HL-60/S4 treated with phorbol 12-myristate 13-acetate at 8.2 ng/mL for 4 days and 3 days (cell line): ENCODE measurements around the gene CDC6.

Experiments used
- in situ Hi-C: fragments of 300-500 bp; cut with MboI; formaldehyde crosslinking; loops from 2 replicates; pipeline ENCODE4 v1.15.0; 2022; ENCODE audit warnings: low sequenced_read_pairs

CDC6 gene

GRCh38 chr17:40287494-40288369 is at the start of gene CDC6:
CDC6 (plus strand) TSS chr17:40287879; CDS start chr17:40289421, 1,542 bp downstream.
- in situ Hi-C loops: loop anchor here (25.0 kb wide), 1 partner anchor 275 kb away; the partner anchor contains the start of gene CSF3

GRCh38 chr17:40241252-40241834 is 46.3 kb upstream of the CDC6 start:
- in situ Hi-C loops: no loop called here

- in situ Hi-C loops: no loop called here
Measured at GRCh38 chr17:40242774-40243173, 44.9 kb upstream of the CDC6 start.

GRCh38 chr17:40243761-40244160 is 43.9 kb upstream of the CDC6 start:
- in situ Hi-C loops: no loop called here

- in situ Hi-C loops: no loop called here
Measured at GRCh38 chr17:40244255-40244654, 43.4 kb upstream of the CDC6 start.

GRCh38 chr17:40247926-40248495 is 39.7 kb upstream of the CDC6 start:
- in situ Hi-C loops: no loop called here

GRCh38 chr17:40248507-40248906 is 39.2 kb upstream of the CDC6 start:
- in situ Hi-C loops: no loop called here

- in situ Hi-C loops: no loop called here
Measured at GRCh38 chr17:40251576-40251975, 36.1 kb upstream of the CDC6 start.

- in situ Hi-C loops: no loop called here
Measured at GRCh38 chr17:40253565-40253964, 34.1 kb upstream of the CDC6 start.

- in situ Hi-C loops: no loop called here
Measured at GRCh38 chr17:40259505-40259904, 28.2 kb upstream of the CDC6 start.

GRCh38 chr17:40260528-40260927 is 27.2 kb upstream of the CDC6 start:
- in situ Hi-C loops: no loop called here

- in situ Hi-C loops: no loop called here
Measured at GRCh38 chr17:40264458-40265185, 23.1 kb upstream of the CDC6 start.

GRCh38 chr17:40265337-40265736 is 22.3 kb upstream of the CDC6 start:
- in situ Hi-C loops: no loop called here

GRCh38 chr17:40266882-40267281 is 20.8 kb upstream of the CDC6 start:
- in situ Hi-C loops: no loop called here

GRCh38 chr17:40268141-40268712 is 19.5 kb upstream of the CDC6 start:
- in situ Hi-C loops: no loop called here

GRCh38 chr17:40278414-40278813 is 9.3 kb upstream of the CDC6 start:
- in situ Hi-C loops: loop anchor here (25.0 kb wide), 1 partner anchor 266 kb away; the partner anchor contains the start of gene CSF3

GRCh38 chr17:40279402-40279801 is 8.3 kb upstream of the CDC6 start:
- in situ Hi-C loops: loop anchor here (25.0 kb wide), 1 partner anchor 267 kb away; the partner anchor contains the start of gene CSF3

GRCh38 chr17:40281663-40282062 is 6.0 kb upstream of the CDC6 start:
- in situ Hi-C loops: loop anchor here (25.0 kb wide), 1 partner anchor 269 kb away; the partner anchor contains the start of gene CSF3

GRCh38 chr17:40283662-40284061 is 4.0 kb upstream of the CDC6 start:
- in situ Hi-C loops: loop anchor here (25.0 kb wide), 1 partner anchor 271 kb away; the partner anchor contains the start of gene CSF3

GRCh38 chr17:40284085-40284713 is 3.5 kb upstream of the CDC6 start:
- in situ Hi-C loops: loop anchor here (25.0 kb wide), 1 partner anchor 272 kb away; the partner anchor contains the start of gene CSF3
